Transverse colon (tissue), 4 donors: Measurements from ENCODE around the gene RPS5. TPM values are rescaled to one million over a fixed set of nuclear protein-coding genes. Genes with fewer than 3 reads are reported as not detected.
A peak's percentile ranks its signal among the peaks of the same experiment; 100 is the strongest.

Experiments
- DNase-seq: peaks from one replicate; pipeline ENCODE4 v3.0.0-alpha.2; 2019
- H3K27ac ChIP-seq, 4 donors: fragments of 200-600 bp; sonication (generic); 2 replicates each; pipeline ENCODE4 v1.5.1; 2016 to 2018; ENCODE audit warnings: inconsistent platforms in 4 of 4
- H3K27me3 ChIP-seq: fragments of 200-600 bp; sonication (generic); 2 replicates; pipeline ENCODE4 v1.5.1; 2017; ENCODE audit warnings: inconsistent platforms
- H3K36me3 ChIP-seq, 4 donors: fragments of 200-600 bp; sonication (generic); 2 replicates each; pipeline ENCODE4 v1.5.1; 2017 to 2019; ENCODE audit warnings: inconsistent platforms in 4 of 4
- H3K4me1 ChIP-seq, 4 donors: fragments of 200-600 bp; sonication (generic); 2 replicates each; pipeline ENCODE4 v1.5.1; 2017 to 2020; ENCODE audit warnings: inconsistent platforms in 4 of 4
- H3K4me3 ChIP-seq, 4 donors: fragments of 200-600 bp; sonication (generic); 1 replicate in 1 of 4; 2 replicates in 3 of 4; pipeline versions ENCODE4 v1.5.1 to v1.6.1; 2017 to 2019; ENCODE audit warnings: inconsistent platforms in 4 of 4
- H3K9me3 ChIP-seq, 2 donors: fragments of 200-600 bp; sonication (generic); 2 replicates each; pipeline ENCODE4 v1.5.1; 2017 to 2019; ENCODE audit warnings: inconsistent platforms in 2 of 2
- CTCF ChIP-seq, 5 experiments: fragments of 200-600 bp in 3 of 5; fragments of 450-650 bp in 2 of 5; sonication (generic) in 3 of 5; IDR thresholded peaks; 1 replicate in 2 of 5; 2 replicates in 3 of 5; pipeline ENCODE4 v1.5.1; 2016 to 2017; ENCODE audit warnings: antibody characterized with exemption in 5 of 5, inconsistent platforms in 3 of 5, mild to moderate bottlenecking in 2 of 5, moderate library complexity in 1 of 5
- EP300 ChIP-seq: sonication (generic); formaldehyde crosslinking; IDR thresholded peaks from one replicate; pipeline ENCODE4 v1.6.1; 2017; ENCODE audit warnings: antibody characterized with exemption, low read depth
- POLR2A ChIP-seq: fragments of 450-650 bp; IDR thresholded peaks from one replicate; pipeline ENCODE4 v1.6.1; 2016; ENCODE audit warnings: antibody characterized with exemption, mild to moderate bottlenecking, moderate library complexity
- POLR2AphosphoS5 ChIP-seq, 3 donors: sonication (generic); formaldehyde crosslinking; IDR thresholded peaks; one replicate each; pipeline ENCODE4 v1.6.1; 2016; ENCODE audit warnings: antibody characterized with exemption in 3 of 3
- WGBS, 2 donors: methylation state at CpG; one replicate each; pipeline ENCODE4 v1.1.5; 2018; ENCODE audit warnings: low coverage in 1 of 2; 5-methylcytosine and 5-hydroxymethylcytosine counted together
- in situ Hi-C, 4 donors: fragments of 200-750 bp; cut with MboI; loops; one replicate each; pipeline versions ENCODE4 v1.15.0 to v1.15.1; 2017; ENCODE audit warnings: low sequenced_read_pairs in 3 of 4, low pct_ligation_motif_present in 1 of 4, low pct_unique_long_range_greater_than_20kb in 1 of 4
- intact Hi-C: fragments of 100-400 bp; cut with DNase I; formaldehyde crosslinking; loops from one replicate; pipeline ENCODE4 v1.15.1; 2023; ENCODE audit warnings: low total_unique reads
- total RNA-seq, 4 donors: library from RNA; depleted of rRNA; stranded (reverse); fragments of >200 nt; gene quantifications; one replicate each; pipeline ENCODE4 v1.1.0, GENCODE V29; 2016

RPS5 gene
- total RNA-seq, 4 donors from 2014 or later = 513 to 1,129 (median 743) TPM

DNA sequence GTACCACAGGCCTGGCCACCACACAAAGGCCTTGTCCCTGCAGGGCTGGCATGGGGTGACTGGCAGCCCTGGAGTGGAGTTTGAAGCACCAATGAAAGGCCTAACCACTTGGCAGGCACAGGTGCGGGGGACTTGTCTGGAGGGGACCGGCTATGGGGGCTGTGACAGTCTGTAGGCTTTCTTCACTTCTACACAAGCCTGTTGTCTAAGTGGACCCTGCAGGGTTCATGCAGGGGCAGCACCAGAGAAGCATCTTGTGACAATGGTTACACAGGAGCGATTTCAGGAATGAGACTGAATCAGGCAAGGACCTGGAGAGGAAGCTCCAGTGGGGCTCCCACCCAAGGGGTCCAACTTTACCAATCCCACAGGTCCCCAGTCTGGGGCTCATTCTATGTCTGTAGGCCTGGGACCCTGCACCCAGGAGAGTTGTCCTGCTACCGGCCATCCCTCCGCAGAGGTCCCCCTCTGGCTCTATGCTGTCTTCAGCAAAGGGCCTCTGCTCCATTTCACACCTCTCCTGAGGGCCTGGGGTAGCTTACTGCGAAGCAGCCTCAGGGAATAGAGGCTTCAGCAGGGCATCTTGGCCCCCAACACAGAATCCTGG, 4.0 kb upstream of the RPS5 start:
- H3K4me3 ChIP-seq = no peak overlapping the region
- DNase-seq = no peak
- TF ChIP-seq POLR2AphosphoS5 (IDR thresholded peaks at IDR 0.05) (no peak), CTCF (IDR thresholded peaks at IDR 0.05) (no peak), EP300 (no peak), POLR2A (no peak)
- H3K36me3 ChIP-seq = no peaks in the 10 kb centered on the region
- no peaks in the 10 kb centered on the region for H3K9me3 ChIP-seq
- H3K4me1 ChIP-seq = peaks cover 23 to 40% (median 35%) of the 10 kb centered on the region in 4 donors
- H3K27me3 ChIP-seq = no peaks in the 10 kb centered on the region
- intact Hi-C loops = no loop called here
- 84% methylated on average over 5 of the region's 6 CpGs; no CpG with 5 or more reads in 1 of the 2 donors for WGBS, 2 donors
- no peak overlapping the region for H3K27ac ChIP-seq
- in situ Hi-C loops = no loop called here

- no peak for DNase-seq
- Histone ChIP-seq H3K27me3 (no peaks in the 10 kb centered on the region), H3K4me1 (peaks cover 17 to 41% (median 30%) of the 10 kb centered on the region in 4 donors), H3K27ac (peak overlapping the region; percentile 99), H3K4me3 (peak overlapping the region in 2 of 4 donors; percentile 64 to 80), H3K36me3 (peaks cover 0 to 6% (median 2%) of the 10 kb centered on the region in 4 donors), H3K9me3 (no peaks in the 10 kb centered on the region)
- in situ Hi-C loops (no loop called here), intact Hi-C loops (no loop called here)
- WGBS, 2 donors = 78% methylated on average over 9 of the region's 9 CpGs; no CpG with 5 or more reads in 1 of the 2 donors
- no peak for TF ChIP-seq EP300
- no peak for TF ChIP-seq POLR2A
- TF ChIP-seq CTCF (IDR thresholded peaks at IDR 0.05) = no peak
- no peak for TF ChIP-seq POLR2AphosphoS5 (IDR thresholded peaks at IDR 0.05)
Observed at GRCh38 chr19:58385313-58385890, 1.7 kb upstream of the RPS5 start.

- no peak for TF ChIP-seq CTCF (IDR thresholded peaks at IDR 0.05)
- TF ChIP-seq POLR2A = no peak
- no peak for TF ChIP-seq POLR2AphosphoS5 (IDR thresholded peaks at IDR 0.05)
- no peak for TF ChIP-seq EP300
- 9% methylated on average over 32 of the region's 36 CpGs; no CpG with 5 or more reads in 1 of the 2 donors for WGBS, 2 donors
- Histone ChIP-seq H3K4me3 (peak overlapping the region; percentile 46 to 80 (median 68)), H3K27ac (peak overlapping the region; percentile 99), H3K36me3 (peaks cover 0 to 9% (median 3%) of the 10 kb centered on the region in 4 donors), H3K9me3 (no peaks in the 10 kb centered on the region), H3K27me3 (no peaks in the 10 kb centered on the region), H3K4me1 (peaks cover 17 to 46% (median 30%) of the 10 kb centered on the region in 4 donors)
- in situ Hi-C loops (no loop called here), intact Hi-C loops (loop anchor here (2.0 kb wide), 1 partner anchor 15 kb away; no protein-coding TSS in a partner anchor)
- DNase-seq = no peak
Observed at GRCh38 chr19:58385891-58386575, 1.0 kb upstream of the RPS5 start.
